ENCODE data around the gene DTX4.

DNA sequence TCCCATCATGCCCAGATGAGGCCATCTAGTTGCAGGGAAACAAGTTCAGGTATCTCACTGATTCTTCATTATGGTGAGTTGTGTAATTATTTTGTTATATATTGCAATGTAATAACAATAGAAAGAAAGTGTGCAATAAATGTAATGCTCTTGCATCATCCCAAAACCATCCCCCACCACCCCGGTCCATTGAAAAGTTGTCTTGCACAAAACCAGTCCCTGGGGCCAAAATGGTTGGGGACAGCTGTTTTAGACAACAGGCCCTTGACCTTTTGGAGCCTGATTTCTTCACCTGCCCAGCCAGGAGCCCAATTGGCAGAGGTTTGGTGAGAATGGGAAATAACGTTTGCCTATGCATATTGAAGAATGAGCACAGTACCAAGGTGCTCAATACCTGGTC lies 24.8 kb downstream of the DTX4 start:
- TF ChIP-seq, protein P1, sequence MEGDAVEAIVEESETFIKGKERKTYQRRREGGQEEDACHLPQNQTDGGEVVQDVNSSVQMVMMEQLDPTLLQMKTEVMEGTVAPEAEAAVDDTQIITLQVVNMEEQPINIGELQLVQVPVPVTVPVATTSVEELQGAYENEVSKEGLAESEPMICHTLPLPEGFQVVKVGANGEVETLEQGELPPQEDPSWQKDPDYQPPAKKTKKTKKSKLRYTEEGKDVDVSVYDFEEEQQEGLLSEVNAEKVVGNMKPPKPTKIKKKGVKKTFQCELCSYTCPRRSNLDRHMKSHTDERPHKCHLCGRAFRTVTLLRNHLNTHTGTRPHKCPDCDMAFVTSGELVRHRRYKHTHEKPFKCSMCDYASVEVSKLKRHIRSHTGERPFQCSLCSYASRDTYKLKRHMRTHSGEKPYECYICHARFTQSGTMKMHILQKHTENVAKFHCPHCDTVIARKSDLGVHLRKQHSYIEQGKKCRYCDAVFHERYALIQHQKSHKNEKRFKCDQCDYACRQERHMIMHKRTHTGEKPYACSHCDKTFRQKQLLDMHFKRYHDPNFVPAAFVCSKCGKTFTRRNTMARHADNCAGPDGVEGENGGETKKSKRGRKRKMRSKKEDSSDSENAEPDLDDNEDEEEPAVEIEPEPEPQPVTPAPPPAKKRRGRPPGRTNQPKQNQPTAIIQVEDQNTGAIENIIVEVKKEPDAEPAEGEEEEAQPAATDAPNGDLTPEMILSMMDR (IDR thresholded peaks at IDR 0.05; ENCODE audit: low read length), result no peak
- TF ChIP-seq EZH2 (IDR thresholded peaks at IDR 0.05; ENCODE audit: borderline replicate concordance, low read length), result no peak
